ENCODE measurements around the gene ANKRD12. TPM values are rescaled to one million over a fixed set of nuclear protein-coding genes. Genes with fewer than 3 reads are reported as not detected.

Gene ANKRD12
- total RNA-seq, 1 experiment from 2014 or later = 23.5 TPM

- Histone ChIP-seq H4K20me1 (ENCODE audit: insufficient read depth) (no peaks in the 10 kb centered on the region), H3K9ac (ENCODE audit: low read length) (no peak overlapping the region), H3K4me1 (ENCODE audit: control insufficient read depth in 1 of 2, insufficient read depth in 2 of 2, low read length in 2 of 2) (no peaks in the 10 kb centered on the region), H3K36me3 (ENCODE audit: control insufficient read depth in 1 of 2, insufficient read depth in 2 of 2, low read length in 2 of 2) (no peaks in the 10 kb centered on the region), H2AFZ (ENCODE audit: low read depth, low read length, poor library complexity, severe bottlenecking) (no peak overlapping the region), H3K4me3 (replicated peaks in 1 of 2; ENCODE audit: low read depth in 1 of 2, low read length in 2 of 2) (no peak overlapping the region), H3K27me3 (ENCODE audit: insufficient read depth, low read length) (no peaks in the 10 kb centered on the region), H3K79me2 (ENCODE audit: insufficient read depth, low read length) (no peaks in the 10 kb centered on the region), H3K27ac (ENCODE audit: low read depth, low read length) (no peak overlapping the region), H3K9me2 (ENCODE audit: insufficient read depth) (no peaks in the 10 kb centered on the region), H3K4me2 (ENCODE audit: low read length) (no peak overlapping the region), H3K9me3 (ENCODE audit: control insufficient read depth in 1 of 2, insufficient read depth in 1 of 2, low read depth in 1 of 2, low read length in 2 of 2) (no peaks in the 10 kb centered on the region)
- ATAC-seq (no peak), DNase-seq (ENCODE audit: low read depth, low spot score) (no peak)
- TF ChIP-seq EZH2 (IDR thresholded peaks at IDR 0.05) (no peak), ZNF274 (IDR thresholded peaks at IDR 0.05; ENCODE audit: low read depth, low read length) (no peak), ZFX (IDR thresholded peaks at IDR 0.05) (no peak), SIN3A (IDR thresholded peaks at IDR 0.05; ENCODE audit: low read depth) (no peak), SRF (IDR thresholded peaks at IDR 0.05; ENCODE audit: low read depth) (no peak), POLR2AphosphoS5 (IDR thresholded peaks at IDR 0.05; ENCODE audit: low read depth, low read length) (no peak), CBX3 (IDR thresholded peaks at IDR 0.05; ENCODE audit: low read depth) (no peak), ATF3 (IDR thresholded peaks at IDR 0.05) (no peak), REST (IDR thresholded peaks at IDR 0.05; ENCODE audit: low read depth) (no peak), POLR2A (IDR thresholded peaks at IDR 0.05; ENCODE audit: borderline replicate concordance, extremely low read depth, insufficient read depth, insufficient read length) (no peak), CTCF (IDR thresholded peaks at IDR 0.05 in 2 of 3, conservative IDR thresholded peaks at IDR 0.05 in 1 of 3; ENCODE audit: borderline replicate concordance in 1 of 3, insufficient read depth in 1 of 3, low read depth in 2 of 3, low read length in 2 of 3) (no peak), YY1 (IDR thresholded peaks at IDR 0.05; ENCODE audit: extremely low read depth, insufficient replicate concordance, low read depth, low read length) (no peak)
- TF ChIP-seq, protein P1, sequence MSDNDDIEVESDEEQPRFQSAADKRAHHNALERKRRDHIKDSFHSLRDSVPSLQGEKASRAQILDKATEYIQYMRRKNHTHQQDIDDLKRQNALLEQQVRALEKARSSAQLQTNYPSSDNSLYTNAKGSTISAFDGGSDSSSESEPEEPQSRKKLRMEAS (IDR thresholded peaks at IDR 0.05) = no peak
- TF ChIP-seq, protein P2, sequence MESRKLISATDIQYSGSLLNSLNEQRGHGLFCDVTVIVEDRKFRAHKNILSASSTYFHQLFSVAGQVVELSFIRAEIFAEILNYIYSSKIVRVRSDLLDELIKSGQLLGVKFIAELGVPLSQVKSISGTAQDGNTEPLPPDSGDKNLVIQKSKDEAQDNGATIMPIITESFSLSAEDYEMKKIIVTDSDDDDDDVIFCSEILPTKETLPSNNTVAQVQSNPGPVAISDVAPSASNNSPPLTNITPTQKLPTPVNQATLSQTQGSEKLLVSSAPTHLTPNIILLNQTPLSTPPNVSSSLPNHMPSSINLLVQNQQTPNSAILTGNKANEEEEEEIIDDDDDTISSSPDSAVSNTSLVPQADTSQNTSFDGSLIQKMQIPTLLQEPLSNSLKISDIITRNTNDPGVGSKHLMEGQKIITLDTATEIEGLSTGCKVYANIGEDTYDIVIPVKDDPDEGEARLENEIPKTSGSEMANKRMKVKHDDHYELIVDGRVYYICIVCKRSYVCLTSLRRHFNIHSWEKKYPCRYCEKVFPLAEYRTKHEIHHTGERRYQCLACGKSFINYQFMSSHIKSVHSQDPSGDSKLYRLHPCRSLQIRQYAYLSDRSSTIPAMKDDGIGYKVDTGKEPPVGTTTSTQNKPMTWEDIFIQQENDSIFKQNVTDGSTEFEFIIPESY (IDR thresholded peaks at IDR 0.05; ENCODE audit: extremely low read depth, insufficient replicate concordance, low read length) = no peak
- intact Hi-C loops (cut with micrococcal nuclease) = no loop called here
- RAD21 ChIA-PET (ENCODE audit: low non-redundant PET in 1 of 2, low total read pairs in 2 of 2, uncharacterized antibody in 2 of 2, unreplicated experiment in 2 of 2) = no interaction called here
- POLR2A ChIA-PET = no interaction called here
- CTCF ChIA-PET = no interaction called here
- BruUV-seq (replicated peaks) = no TSS peak
Observed at GRCh38 chr18:9244376-9244775, 107.8 kb downstream of the ANKRD12 start.
